ENCODE measurements around the gene GRXCR1. TPM values are rescaled to one million over a fixed set of nuclear protein-coding genes. Genes with fewer than 3 reads are reported as not detected.

The GRXCR1 gene
- total and polyA plus RNA-seq, 3 donors from 2014 or later = 0.39 to 0.57 TPM; not detected in 1

DNA sequence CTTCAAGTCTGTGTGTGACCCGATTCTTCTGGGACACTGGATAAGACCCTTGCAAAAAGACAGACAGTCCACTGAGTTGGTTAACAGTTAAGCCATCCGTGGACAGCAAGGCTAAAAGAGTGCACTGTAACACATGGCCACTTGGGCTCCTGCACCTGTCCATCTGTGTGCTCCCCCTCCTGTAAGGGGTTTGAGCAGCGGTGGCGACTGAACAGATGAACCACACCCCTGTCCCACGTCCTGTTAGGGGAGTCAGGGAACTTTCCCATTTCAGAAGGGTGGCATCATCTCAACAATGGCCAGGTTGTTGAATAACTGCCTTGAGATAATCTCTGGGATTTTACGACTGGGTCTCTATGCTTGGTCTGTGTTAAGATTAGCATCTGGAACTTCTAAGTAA lies 178.6 kb downstream of the GRXCR1 start:
- TF ChIP-seq POLR2A (IDR thresholded peaks at IDR 0.05) = no peak
- TF ChIP-seq, protein P1, sequence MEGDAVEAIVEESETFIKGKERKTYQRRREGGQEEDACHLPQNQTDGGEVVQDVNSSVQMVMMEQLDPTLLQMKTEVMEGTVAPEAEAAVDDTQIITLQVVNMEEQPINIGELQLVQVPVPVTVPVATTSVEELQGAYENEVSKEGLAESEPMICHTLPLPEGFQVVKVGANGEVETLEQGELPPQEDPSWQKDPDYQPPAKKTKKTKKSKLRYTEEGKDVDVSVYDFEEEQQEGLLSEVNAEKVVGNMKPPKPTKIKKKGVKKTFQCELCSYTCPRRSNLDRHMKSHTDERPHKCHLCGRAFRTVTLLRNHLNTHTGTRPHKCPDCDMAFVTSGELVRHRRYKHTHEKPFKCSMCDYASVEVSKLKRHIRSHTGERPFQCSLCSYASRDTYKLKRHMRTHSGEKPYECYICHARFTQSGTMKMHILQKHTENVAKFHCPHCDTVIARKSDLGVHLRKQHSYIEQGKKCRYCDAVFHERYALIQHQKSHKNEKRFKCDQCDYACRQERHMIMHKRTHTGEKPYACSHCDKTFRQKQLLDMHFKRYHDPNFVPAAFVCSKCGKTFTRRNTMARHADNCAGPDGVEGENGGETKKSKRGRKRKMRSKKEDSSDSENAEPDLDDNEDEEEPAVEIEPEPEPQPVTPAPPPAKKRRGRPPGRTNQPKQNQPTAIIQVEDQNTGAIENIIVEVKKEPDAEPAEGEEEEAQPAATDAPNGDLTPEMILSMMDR (IDR thresholded peaks at IDR 0.05) = peak in 1 of 3 experiments; percentile 3
- 85 to 87% methylated on average over 6 of the region's 6 CpGs for WGBS, 2 donors
- intact Hi-C loops (cut with DNase I; ENCODE audit: low total_unique reads) = no loop called here
- no peak overlapping the region for H3K27ac ChIP-seq
- no peaks in the 10 kb centered on the region for H3K9me3 ChIP-seq
- no peak overlapping the region for H3K4me3 ChIP-seq
- DNase-seq = no peak
- no peaks in the 10 kb centered on the region for H3K27me3 ChIP-seq
- no peaks in the 10 kb centered on the region for H3K36me3 ChIP-seq (ENCODE audit: low read depth, missing control alignments)
- H3K4me1 ChIP-seq = no peaks in the 10 kb centered on the region

Small RNA genes lying within 50 kb of the gene (small RNA-seq; reads per million reads assigned to genes)
- 0 reads per million in 2 donors for gene RN7SKP82

Other genes starting within 250 kb of the GRXCR1 start
- gene ATP8A1, start 235.6 kb upstream of the GRXCR1 start, total RNA-seq = 10 to 100 TPM; 18.8 to 32.5 TPM
- 5.5 TPM for gene ATP8A1, start 235.6 kb upstream of the GRXCR1 start, polyA plus RNA-seq (ENCODE audit: insufficient read depth, low read depth, low replicate concordance)